ENCODE results near the gene SARS1.

The SARS1 gene

DNA sequence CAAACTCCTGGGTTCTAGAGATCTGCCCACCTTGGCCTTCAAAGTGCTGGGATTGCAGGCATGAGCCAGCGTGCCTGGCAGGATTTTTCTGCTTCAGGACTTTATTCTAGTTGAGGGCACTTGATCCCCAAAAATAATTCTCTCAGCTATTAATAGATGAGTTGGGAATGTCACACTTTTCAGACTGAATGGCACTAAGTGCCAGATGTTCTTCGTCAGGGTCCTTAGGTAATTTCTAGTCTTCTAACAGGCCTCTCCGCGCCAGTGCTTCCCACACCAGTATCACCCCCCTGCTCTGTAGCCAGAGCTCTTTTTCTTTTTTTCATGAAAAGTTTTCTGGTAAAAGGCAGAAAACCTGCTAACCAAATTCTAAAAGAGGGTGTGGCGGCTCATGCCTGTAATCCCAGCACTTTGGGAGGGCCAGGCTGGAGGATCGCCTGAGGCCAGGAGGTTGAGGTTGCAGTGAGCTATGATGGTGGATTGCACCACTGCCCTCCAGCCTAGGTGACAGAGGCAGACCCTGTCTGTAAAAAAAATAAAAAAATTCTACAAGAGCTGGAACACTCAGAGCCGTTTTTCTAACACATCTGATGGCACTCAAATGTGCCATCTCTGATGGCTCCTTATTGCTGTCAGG lies 6.1 kb upstream of the SARS1 start:
- H3K4me3 ChIP-seq (ENCODE audit: low read depth, low read length), result no peak overlapping the region
- ChIA-PET POLR2A (no interaction called here), CTCF (interaction anchor here (1.1 to 2.7 kb wide), 3 partner anchors 9 to 194 kb away, joined by 3 to 23 read pairs (median 5); no protein-coding TSS in a partner anchor)
- TF ChIP-seq, protein P1, sequence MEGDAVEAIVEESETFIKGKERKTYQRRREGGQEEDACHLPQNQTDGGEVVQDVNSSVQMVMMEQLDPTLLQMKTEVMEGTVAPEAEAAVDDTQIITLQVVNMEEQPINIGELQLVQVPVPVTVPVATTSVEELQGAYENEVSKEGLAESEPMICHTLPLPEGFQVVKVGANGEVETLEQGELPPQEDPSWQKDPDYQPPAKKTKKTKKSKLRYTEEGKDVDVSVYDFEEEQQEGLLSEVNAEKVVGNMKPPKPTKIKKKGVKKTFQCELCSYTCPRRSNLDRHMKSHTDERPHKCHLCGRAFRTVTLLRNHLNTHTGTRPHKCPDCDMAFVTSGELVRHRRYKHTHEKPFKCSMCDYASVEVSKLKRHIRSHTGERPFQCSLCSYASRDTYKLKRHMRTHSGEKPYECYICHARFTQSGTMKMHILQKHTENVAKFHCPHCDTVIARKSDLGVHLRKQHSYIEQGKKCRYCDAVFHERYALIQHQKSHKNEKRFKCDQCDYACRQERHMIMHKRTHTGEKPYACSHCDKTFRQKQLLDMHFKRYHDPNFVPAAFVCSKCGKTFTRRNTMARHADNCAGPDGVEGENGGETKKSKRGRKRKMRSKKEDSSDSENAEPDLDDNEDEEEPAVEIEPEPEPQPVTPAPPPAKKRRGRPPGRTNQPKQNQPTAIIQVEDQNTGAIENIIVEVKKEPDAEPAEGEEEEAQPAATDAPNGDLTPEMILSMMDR (IDR thresholded peaks at IDR 0.05; ENCODE audit: insufficient read depth, low read length, missing control alignments), result no peak
- no peak for DNase-seq (ENCODE audit: low read depth, low spot score)

DNA sequence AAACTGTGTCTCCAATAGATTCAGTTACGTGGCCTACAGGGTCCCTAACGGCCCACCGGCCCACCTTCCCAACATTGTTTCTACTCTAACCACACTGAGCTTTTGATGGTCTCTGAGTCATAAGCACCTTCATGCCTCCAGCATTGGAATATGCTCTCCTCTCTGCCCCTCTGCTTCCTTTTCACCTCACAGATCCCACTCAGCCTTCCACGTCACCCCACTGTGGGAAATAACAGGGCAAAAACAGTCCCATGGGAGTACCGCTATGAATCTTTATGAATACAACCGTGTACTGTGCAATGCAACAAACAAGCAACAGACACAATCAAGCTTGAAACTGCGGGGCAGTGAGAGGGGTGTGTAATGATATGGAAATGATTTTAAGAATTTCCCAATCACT lies 5.3 kb upstream of the SARS1 start:
- CTCF ChIA-PET, result interaction anchor here (1.7 to 2.7 kb wide), 2 partner anchors 10 to 190 kb away, joined by 5 to 23 read pairs; no protein-coding TSS in a partner anchor
- POLR2A ChIA-PET, result no interaction called here
- H3K4me3 ChIP-seq (ENCODE audit: low read depth, low read length), result no peak overlapping the region
- TF ChIP-seq, protein P1 (IDR thresholded peaks at IDR 0.05; ENCODE audit: insufficient read depth, low read length, missing control alignments), result no peak
- DNase-seq (ENCODE audit: low read depth, low spot score), result no peak

DNA sequence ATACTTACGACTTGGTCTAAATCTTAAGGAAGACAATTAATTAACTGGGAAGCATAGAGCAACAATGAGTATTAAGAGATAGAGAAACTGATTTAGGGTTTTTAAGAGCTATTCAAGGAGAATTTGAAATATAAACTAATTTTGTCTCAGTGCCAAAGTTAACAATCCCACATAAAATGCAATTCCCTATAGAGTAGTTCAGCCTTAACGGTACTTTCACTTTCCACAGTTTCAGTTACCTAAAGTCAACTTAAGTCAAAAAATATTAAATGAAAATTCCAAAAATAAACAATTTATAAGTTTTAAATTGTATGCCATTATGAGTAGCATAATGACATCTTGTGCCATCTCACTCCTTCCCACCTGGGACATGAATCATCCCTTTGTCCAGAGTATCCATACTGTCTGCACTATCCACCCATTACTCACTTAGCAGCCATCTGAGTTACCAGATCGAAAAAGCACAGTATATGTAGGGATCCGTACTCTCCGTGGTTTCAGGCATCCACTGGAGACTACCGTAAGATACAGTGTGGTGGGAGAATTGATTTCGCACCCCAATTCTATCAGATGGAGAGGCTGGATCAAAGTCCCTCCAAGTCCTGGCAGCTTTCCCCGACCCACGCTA lies 4.8 kb upstream of the SARS1 start:
- ChIA-PET CTCF (interaction anchor here (1.7 to 2.7 kb wide), 2 partner anchors 10 to 190 kb away, joined by 5 to 23 read pairs; no protein-coding TSS in a partner anchor), POLR2A (no interaction called here)
- DNase-seq (ENCODE audit: low read depth, low spot score), result no peak
- TF ChIP-seq, protein P1 (IDR thresholded peaks at IDR 0.05; ENCODE audit: insufficient read depth, low read length, missing control alignments), result no peak
- H3K4me3 ChIP-seq (ENCODE audit: low read depth, low read length), result no peak overlapping the region

DNA sequence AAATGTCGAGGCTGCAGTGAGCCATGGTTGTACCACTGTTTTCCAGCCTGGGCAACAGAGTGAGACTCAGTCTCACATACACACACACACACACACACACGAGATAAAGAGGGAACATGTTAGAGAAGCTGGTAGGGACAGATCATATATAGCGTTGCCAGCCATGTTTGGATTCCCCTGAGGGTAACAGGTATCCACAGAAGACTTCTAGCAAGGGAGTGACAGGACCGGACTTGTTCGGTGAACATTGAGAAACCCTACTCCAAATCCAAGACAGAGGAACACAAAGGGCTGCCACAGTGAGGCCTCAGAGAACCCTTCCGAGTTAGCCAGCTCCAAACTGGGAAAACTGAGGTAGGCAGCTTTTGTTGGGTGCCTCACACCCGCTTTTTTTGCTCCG lies 3.7 kb upstream of the SARS1 start:
- no peak for DNase-seq (ENCODE audit: low read depth, low spot score)
- POLR2A ChIA-PET, result no interaction called here
- TF ChIP-seq, protein P1 (IDR thresholded peaks at IDR 0.05; ENCODE audit: insufficient read depth, low read length, missing control alignments), result no peak
- CTCF ChIA-PET, result interaction anchor here (6.4 kb wide), 1 partner anchor 9 kb away, joined by 100 read pairs; no protein-coding TSS in a partner anchor
- no peak overlapping the region for H3K4me3 ChIP-seq (ENCODE audit: low read depth, low read length)

DNA sequence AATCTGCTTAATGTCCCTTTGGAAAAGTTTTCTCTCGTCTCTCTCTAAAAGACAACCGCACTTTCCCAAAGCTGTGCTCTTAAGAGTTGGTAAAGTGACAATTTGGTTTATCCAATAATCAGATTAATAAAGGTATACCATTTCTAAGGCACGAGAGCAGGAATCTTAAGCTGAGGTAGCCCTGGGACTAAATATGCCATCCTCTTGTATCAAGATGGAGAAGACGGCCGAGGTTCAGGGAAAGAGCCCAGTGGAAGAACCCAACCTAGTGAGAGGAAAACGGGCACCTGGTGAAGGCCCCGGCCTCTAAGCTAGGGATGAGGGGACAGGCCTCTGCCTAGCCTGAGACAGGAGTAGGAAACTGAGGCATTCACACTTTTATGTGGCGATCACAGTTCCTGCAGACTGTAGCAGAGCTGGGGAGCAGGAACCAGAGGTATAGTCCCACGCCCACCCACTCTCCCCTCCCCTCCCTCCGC lies 334 bp upstream of the SARS1 start:
- TF ChIP-seq, protein P1 (IDR thresholded peaks at IDR 0.05; ENCODE audit: insufficient read depth, low read length, missing control alignments), result no peak
- peak overlapping the region; percentile 47 for H3K4me3 ChIP-seq (ENCODE audit: low read depth, low read length)
- ChIA-PET POLR2A (interaction anchor here (1.1 to 2.5 kb wide), 7 partner anchors 11 to 185 kb away, joined by 3 to 18 read pairs (median 5); partner anchors contain the start of genes CELSR2 and SORT1), CTCF (interaction anchor here (1.1 to 6.4 kb wide), 9 partner anchors 8 to 319 kb away, joined by 3 to 100 read pairs (median 4); a partner anchor contains a TSS)
- DNase-seq (ENCODE audit: low read depth, low spot score), result no peak
